Measurements from ENCODE around the gene CAB39. TPM values are rescaled to one million over a fixed set of nuclear protein-coding genes. Genes with fewer than 3 reads are reported as not detected.

The CAB39 gene
- polyA plus RNA-seq, 1 of the 3 experiments (the other 2 are of a cell fraction) = 15.7 TPM

DNA sequence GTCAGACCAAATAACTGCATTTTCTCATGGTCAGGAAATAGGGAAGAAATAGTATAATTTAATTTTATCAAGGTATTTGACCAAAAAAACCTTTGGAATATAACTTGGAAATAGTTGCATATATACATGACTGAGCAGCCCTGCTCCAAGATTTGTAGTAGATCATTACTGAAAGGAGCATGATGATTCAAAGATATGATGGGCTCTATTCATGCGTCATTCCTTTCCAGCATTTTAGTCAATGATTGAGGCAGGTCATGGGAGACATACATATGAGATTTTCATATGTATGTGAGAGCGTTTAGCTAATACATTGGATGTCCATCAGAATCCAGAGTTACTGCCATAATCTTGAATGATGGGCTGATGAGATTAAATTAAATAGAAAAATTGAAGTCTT is 74.5 kb downstream of the CAB39 start:
- peaks cover 5% of the 10 kb centered on the region for H3F3A ChIP-seq (replicated peaks; ENCODE audit: insufficient read depth)
- DNase-seq = no peak
- H2AFZ ChIP-seq (ENCODE audit: low read depth) = no peak overlapping the region
- H3K9me2 ChIP-seq = no peaks in the 10 kb centered on the region
- H3K4me1 ChIP-seq (ENCODE audit: control insufficient read depth in 1 of 2, insufficient read depth in 2 of 2, low read depth in 1 of 2, low read length in 1 of 2) = no peaks in the 10 kb centered on the region
- no peak overlapping the region for H3K9ac ChIP-seq
- no peak overlapping the region for H3K4me3 ChIP-seq (ENCODE audit: low read depth in 2 of 2, low read length in 1 of 2)
- WGBS (ENCODE audit: low lambda C conversion rate) = 98% methylated on average over 2 of the region's 2 CpGs
- H3K4me2 ChIP-seq = no peak overlapping the region
- POLR2A ChIA-PET = no interaction called here
- no peaks in the 10 kb centered on the region; the same call in 1 of the 2 replicates for H3K9me3 ChIP-seq
- peaks cover 30 to 51% of the 10 kb centered on the region in 2 experiments for H3K36me3 ChIP-seq (replicated peaks in 1 of 2; ENCODE audit: control insufficient read depth in 1 of 2, insufficient read depth in 2 of 2, low read length in 1 of 2)
- H3K27me3 ChIP-seq (ENCODE audit: insufficient read depth) = no peaks in the 10 kb centered on the region
- CTCF ChIA-PET = interaction anchor here (1.0 to 4.0 kb wide), 3 partner anchors 11 to 177 kb away, joined by 3 to 33 read pairs (median 8); no protein-coding TSS in a partner anchor
- peaks cover 49% of the 10 kb centered on the region for H3K79me2 ChIP-seq (ENCODE audit: insufficient read depth)
- H3K27ac ChIP-seq (ENCODE audit: low read depth in 2 of 2, low read length in 1 of 2) = no peak overlapping the region
- no peak for TF ChIP-seq TCF12 (IDR thresholded peaks at IDR 0.05)
- TF ChIP-seq RCOR1 (IDR thresholded peaks at IDR 0.05; ENCODE audit: low read length) = no peak
- no peak for TF ChIP-seq USF2 (IDR thresholded peaks at IDR 0.05; ENCODE audit: borderline replicate concordance, low read depth, low read length)
- TF ChIP-seq, protein P1, sequence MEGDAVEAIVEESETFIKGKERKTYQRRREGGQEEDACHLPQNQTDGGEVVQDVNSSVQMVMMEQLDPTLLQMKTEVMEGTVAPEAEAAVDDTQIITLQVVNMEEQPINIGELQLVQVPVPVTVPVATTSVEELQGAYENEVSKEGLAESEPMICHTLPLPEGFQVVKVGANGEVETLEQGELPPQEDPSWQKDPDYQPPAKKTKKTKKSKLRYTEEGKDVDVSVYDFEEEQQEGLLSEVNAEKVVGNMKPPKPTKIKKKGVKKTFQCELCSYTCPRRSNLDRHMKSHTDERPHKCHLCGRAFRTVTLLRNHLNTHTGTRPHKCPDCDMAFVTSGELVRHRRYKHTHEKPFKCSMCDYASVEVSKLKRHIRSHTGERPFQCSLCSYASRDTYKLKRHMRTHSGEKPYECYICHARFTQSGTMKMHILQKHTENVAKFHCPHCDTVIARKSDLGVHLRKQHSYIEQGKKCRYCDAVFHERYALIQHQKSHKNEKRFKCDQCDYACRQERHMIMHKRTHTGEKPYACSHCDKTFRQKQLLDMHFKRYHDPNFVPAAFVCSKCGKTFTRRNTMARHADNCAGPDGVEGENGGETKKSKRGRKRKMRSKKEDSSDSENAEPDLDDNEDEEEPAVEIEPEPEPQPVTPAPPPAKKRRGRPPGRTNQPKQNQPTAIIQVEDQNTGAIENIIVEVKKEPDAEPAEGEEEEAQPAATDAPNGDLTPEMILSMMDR (IDR thresholded peaks at IDR 0.05) = no peak
- TF ChIP-seq EP300 (IDR thresholded peaks at IDR 0.05; ENCODE audit: borderline replicate concordance in 1 of 2, low read depth in 1 of 2, low read length in 1 of 2) = no peak
- TF ChIP-seq RFX5 (IDR thresholded peaks at IDR 0.05; ENCODE audit: low read length) = no peak
- no peak for TF ChIP-seq CHD2 (IDR thresholded peaks at IDR 0.05; ENCODE audit: low read length, partially characterized antibody)
- TF ChIP-seq TAF1 (IDR thresholded peaks at IDR 0.05; ENCODE audit: borderline replicate concordance, low read depth, low read length) = no peak
- TF ChIP-seq SIN3A (IDR thresholded peaks at IDR 0.05; ENCODE audit: borderline replicate concordance, low read depth, low read length) = no peak
- TF ChIP-seq MEF2A (IDR thresholded peaks at IDR 0.05; ENCODE audit: borderline replicate concordance, low read depth) = no peak
- TF ChIP-seq JUND (IDR thresholded peaks at IDR 0.05) = no peak
- no peak for TF ChIP-seq FOXM1 (IDR thresholded peaks at IDR 0.05; ENCODE audit: low read depth)
- no peak for TF ChIP-seq GATA2 (CRISPR knock-in tag; IDR thresholded peaks at IDR 0.05)
- TF ChIP-seq EZH2phosphoT487 (IDR thresholded peaks at IDR 0.05; ENCODE audit: borderline replicate concordance, low read depth) = no peak
- no peak for TF ChIP-seq REST (IDR thresholded peaks at IDR 0.05; ENCODE audit: low read depth, low read length)
- TF ChIP-seq POLR2AphosphoS5 (IDR thresholded peaks at IDR 0.05; ENCODE audit: low read depth, low read length) = no peak
- H4K20me1 ChIP-seq (ENCODE audit: insufficient read depth) = no peaks in the 10 kb centered on the region

Data from SK-N-SH (cell line).